Neuronal stem cell (in vitro differentiated cells): ENCODE results near the gene TNS3.
"Not testable (repeated sequence)": the region's sequence is repeated elsewhere in the genome, so short reads cannot be mapped to it uniquely, and the experiment has no call there.

Experiments
- DNase-seq: peaks from one replicate; pipeline ENCODE4 v3.0.0-alpha.2; 2013; ENCODE audit warnings: low spot score
- H2AFZ ChIP-seq: one replicate; pipeline ENCODE4 v1.6.1; 2013; ENCODE audit warnings: mild to moderate bottlenecking, low read length, inconsistent platforms
- H2AK5ac ChIP-seq: 2 replicates; pipeline ENCODE4 v1.6.1; 2013; ENCODE audit warnings: low read depth, mild to moderate bottlenecking, inconsistent platforms, low read length, moderate library complexity, mixed read lengths
- H2BK120ac ChIP-seq: 2 replicates; pipeline ENCODE4 v1.6.1; 2013; ENCODE audit warnings: low read depth, mild to moderate bottlenecking, inconsistent platforms, low read length, moderate library complexity, mixed read lengths
- H2BK12ac ChIP-seq: one replicate; pipeline ENCODE4 v1.6.1; 2013; ENCODE audit warnings: low read length, inconsistent platforms
- H2BK15ac ChIP-seq: 2 replicates; pipeline ENCODE4 v1.6.1; 2013; ENCODE audit warnings: mild to moderate bottlenecking, low read length, inconsistent platforms, mixed read lengths
- H2BK5ac ChIP-seq: one replicate; pipeline ENCODE4 v1.6.1; 2013; ENCODE audit warnings: inconsistent platforms, mild to moderate bottlenecking, low read length, moderate library complexity
- H3K14ac ChIP-seq: one replicate; pipeline ENCODE4 v1.6.1; 2013; ENCODE audit warnings: low read length, inconsistent platforms
- H3K18ac ChIP-seq: 2 replicates; pipeline ENCODE4 v1.6.1; 2013; ENCODE audit warnings: low read length, inconsistent platforms
- H3K23ac ChIP-seq: 2 replicates; pipeline ENCODE4 v1.6.1; 2013; ENCODE audit warnings: low read depth, mild to moderate bottlenecking, mixed read lengths, low read length, inconsistent platforms; ENCODE audit not compliant: poor library complexity
- H3K27ac ChIP-seq: replicated peaks from 3 replicates; pipeline ENCODE4 v1.5.1; 2013; ENCODE audit warnings: low read length, inconsistent platforms
- H3K27me3 ChIP-seq, 3 experiments: 2 replicates each; pipeline ENCODE4 v1.6.1; 2013; ENCODE audit warnings: low read length in 3 of 3, mild to moderate bottlenecking in 2 of 3, inconsistent platforms in 1 of 3, low read depth in 1 of 3, mixed read lengths in 1 of 3, moderate library complexity in 1 of 3; ENCODE audit not compliant: control insufficient read depth in 3 of 3, insufficient read depth in 3 of 3
- H3K36me3 ChIP-seq, 2 donors: replicated peaks in 1 of 2; 2 replicates each; pipeline ENCODE4 v1.6.1; 2013; ENCODE audit warnings: low read length in 2 of 2; ENCODE audit not compliant: control insufficient read depth in 2 of 2, insufficient read depth in 2 of 2
- H3K4ac ChIP-seq: 2 replicates; pipeline ENCODE4 v1.6.1; 2013; ENCODE audit warnings: inconsistent platforms, mild to moderate bottlenecking, low read length, moderate library complexity
- H3K4me1 ChIP-seq, 2 donors: 1 replicate in 1 of 2; 2 replicates in 1 of 2; pipeline ENCODE4 v1.6.1; 2013; ENCODE audit warnings: low read length in 2 of 2, low read depth in 1 of 2; ENCODE audit not compliant: control insufficient read depth in 2 of 2, insufficient read depth in 1 of 2
- H3K4me2 ChIP-seq: one replicate; pipeline ENCODE4 v1.6.1; 2013; ENCODE audit warnings: mild to moderate bottlenecking, low read length, inconsistent platforms; ENCODE audit not compliant: insufficient read depth, poor library complexity, severe bottlenecking
- H3K4me3 ChIP-seq, 2 donors: 2 replicates each; pipeline ENCODE4 v1.5.1; 2013; ENCODE audit warnings: low read length in 2 of 2, mild to moderate bottlenecking in 2 of 2, inconsistent platforms in 1 of 2, moderate library complexity in 1 of 2
- H3K79me1 ChIP-seq: one replicate; pipeline ENCODE4 v1.6.1; 2013; ENCODE audit warnings: low read depth, mild to moderate bottlenecking, inconsistent platforms, low read length, moderate library complexity
- H3K9ac ChIP-seq: one replicate; pipeline ENCODE4 v1.6.1; 2013; ENCODE audit warnings: mild to moderate bottlenecking, low read depth, low read length, inconsistent platforms; ENCODE audit not compliant: poor library complexity
- H3K9me3 ChIP-seq, 2 donors: replicated peaks in 1 of 2; 2 replicates each; pipeline versions ENCODE3 to v1.6.1; 2013; ENCODE audit warnings: low read length in 2 of 2, mild to moderate bottlenecking in 2 of 2, inconsistent platforms in 1 of 2, low read depth in 1 of 2, mixed read lengths in 1 of 2, moderate library complexity in 1 of 2; ENCODE audit not compliant: control insufficient read depth in 2 of 2, insufficient read depth in 1 of 2
- H4K8ac ChIP-seq: one replicate; pipeline ENCODE4 v1.6.1; 2013; ENCODE audit warnings: low read depth, mild to moderate bottlenecking, inconsistent platforms, low read length, moderate library complexity
- H4K91ac ChIP-seq: one replicate; pipeline ENCODE4 v1.6.1; 2013; ENCODE audit warnings: low read length, low read depth, mild to moderate bottlenecking, inconsistent platforms; ENCODE audit not compliant: poor library complexity
- WGBS, 2 donors: extraction: QIAGEN DNeasy Blood & Tissue Kit; methylation state at CpG; one replicate each; pipeline ENCODE4 v1.1.7; 2013; ENCODE audit warnings: missing lambda C conversion rate in 2 of 2, mixed read lengths in 1 of 2; ENCODE audit not compliant: insufficient read length in 2 of 2, insufficient replicate concordance in 1 of 2; ENCODE audit errors: extremely low coverage in 2 of 2; 5-methylcytosine and 5-hydroxymethylcytosine counted together

TNS3 gene

DNA sequence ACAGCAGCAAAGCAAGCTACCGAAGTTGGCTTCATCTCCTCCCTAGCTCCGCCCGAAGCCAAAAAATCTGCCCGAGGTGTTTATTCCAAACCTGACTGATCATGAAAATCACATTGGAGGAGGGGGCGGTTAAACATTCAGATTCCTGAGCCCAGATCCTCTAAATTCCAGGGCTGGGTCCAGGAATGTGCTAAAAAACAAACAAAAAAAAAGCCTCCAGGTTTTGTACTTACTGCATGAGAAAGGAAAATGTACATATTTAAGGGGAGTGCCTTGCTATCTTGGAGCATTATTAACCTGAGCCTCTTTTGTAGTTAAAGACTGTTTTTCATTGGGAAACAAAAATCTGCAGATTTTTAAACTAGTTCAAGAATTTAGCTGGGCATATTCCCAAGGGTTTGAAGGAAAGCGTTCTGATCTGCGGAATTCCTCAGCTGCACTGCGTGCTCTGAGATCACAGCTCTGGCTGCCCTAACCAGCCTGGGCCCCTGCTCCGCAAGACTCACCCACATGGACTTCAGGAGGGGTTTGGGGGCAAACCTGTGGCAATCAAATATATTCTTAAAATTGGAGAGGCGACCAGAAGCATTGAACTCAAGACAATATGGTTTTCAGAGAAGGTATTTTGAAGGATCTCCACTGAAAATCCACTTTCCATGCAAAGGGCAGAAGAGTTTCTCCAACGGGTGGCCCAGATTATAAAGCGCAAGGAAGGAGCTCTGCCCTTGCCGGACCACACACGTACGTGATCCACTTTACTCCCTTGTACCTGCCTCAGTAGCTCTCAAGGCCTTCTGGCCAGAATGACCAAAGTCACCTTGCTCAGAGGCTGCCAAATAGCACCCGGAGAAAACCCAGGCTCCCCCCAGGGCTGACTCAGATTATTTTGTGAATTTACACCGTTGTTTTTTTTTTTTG lies 10.0 kb upstream of the TNS3 start:
- Histone ChIP-seq H3K4me1 (peaks cover 0 to 3% of the 10 kb centered on the region in 2 donors), H3K18ac (peak overlapping the region; percentile 45), H3K9ac (no peak overlapping the region), H3K79me1 (no peaks in the 10 kb centered on the region), H3K4me2 (no peak overlapping the region), H2BK12ac (no peak overlapping the region), H4K91ac (no peak overlapping the region), H4K8ac (no peak overlapping the region), H3K9me3 (peaks cover 0 to 2% of the 10 kb centered on the region in 2 donors), H3K14ac (no peak overlapping the region), H3K4me3 (no peak overlapping the region), H2BK120ac (no peak overlapping the region), H2AFZ (peak overlapping the region; percentile 29), H3K23ac (no peak overlapping the region), H3K27ac (no peak overlapping the region), H3K36me3 (no peaks in the 10 kb centered on the region), H3K4ac (no peak overlapping the region), H3K27me3 (no peaks in the 10 kb centered on the region), H2AK5ac (no peak overlapping the region), H2BK5ac (no peak overlapping the region), H2BK15ac (no peak overlapping the region)
- no CpG with 5 or more reads among the region's 17 CpGs for WGBS, 2 donors
- DNase-seq: no peak

DNA sequence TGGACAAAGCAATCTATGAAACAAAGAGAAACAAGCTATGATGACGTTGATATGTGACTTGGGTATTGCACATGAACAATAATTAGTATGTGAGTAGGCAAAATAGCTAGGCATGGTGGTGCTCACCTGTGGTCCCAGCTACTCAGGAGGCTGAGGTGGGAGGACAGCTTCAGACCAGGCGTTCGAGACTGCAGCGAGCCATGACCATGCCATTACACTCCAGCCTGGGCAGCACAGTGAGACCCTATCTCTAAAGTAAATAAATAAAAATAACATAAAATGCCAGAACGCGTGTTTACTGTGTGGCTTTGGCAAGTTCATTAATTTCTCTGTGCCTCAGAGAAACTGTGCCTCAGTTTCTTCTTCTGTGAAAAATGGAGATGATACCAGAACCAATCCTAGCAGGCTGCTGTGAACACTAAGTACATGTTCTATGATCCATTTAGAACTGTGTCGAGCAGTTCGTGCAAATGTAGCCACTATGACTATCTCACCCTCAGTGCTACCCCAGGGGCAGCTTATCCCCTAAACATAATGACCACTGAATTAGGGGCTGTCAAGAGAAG lies 9.3 kb upstream of the TNS3 start:
- no peak overlapping the region for H4K8ac ChIP-seq
- no peak overlapping the region for H4K91ac ChIP-seq
- H3K23ac ChIP-seq: no peak overlapping the region
- no peak overlapping the region for H3K14ac ChIP-seq
- no peak overlapping the region for H2BK12ac ChIP-seq
- no peaks in the 10 kb centered on the region for H3K27me3 ChIP-seq
- H3K4me3 ChIP-seq: no peak overlapping the region
- no peak overlapping the region for H2AK5ac ChIP-seq
- no peak overlapping the region for H2AFZ ChIP-seq
- no peak overlapping the region for H3K9ac ChIP-seq
- H3K9me3 ChIP-seq: no peaks in the 10 kb centered on the region
- peaks cover 0 to 4% of the 10 kb centered on the region in 2 donors for H3K4me1 ChIP-seq
- DNase-seq: no peak
- no peak overlapping the region for H3K18ac ChIP-seq
- H2BK120ac ChIP-seq: no peak overlapping the region
- WGBS, 2 donors: no CpG with 5 or more reads among the region's 8 CpGs
- no peak overlapping the region for H2BK15ac ChIP-seq
- H3K27ac ChIP-seq: no peak overlapping the region
- H3K36me3 ChIP-seq: no peaks in the 10 kb centered on the region
- H3K4ac ChIP-seq: no peak overlapping the region
- no peaks in the 10 kb centered on the region for H3K79me1 ChIP-seq
- no peak overlapping the region for H2BK5ac ChIP-seq
- H3K4me2 ChIP-seq: no peak overlapping the region

DNA sequence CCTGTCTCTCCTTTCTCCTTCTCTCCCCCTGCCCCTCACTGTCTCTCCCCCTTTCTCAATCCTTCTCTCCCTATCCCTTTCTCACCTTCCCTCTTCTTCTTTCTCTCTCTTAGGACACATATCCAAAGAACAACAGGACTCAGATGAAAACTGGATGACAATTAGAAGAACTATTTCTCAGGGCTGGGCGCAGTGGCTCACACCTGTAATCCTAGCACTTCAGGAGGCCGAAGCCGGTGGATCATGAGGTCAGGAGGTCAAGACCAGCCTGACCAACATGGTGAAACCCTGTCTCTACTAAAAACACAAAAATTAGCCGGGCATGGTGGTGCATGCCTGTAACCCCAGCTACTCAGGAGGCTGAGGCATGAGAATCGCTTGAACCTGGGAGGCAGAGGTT lies 8.3 kb upstream of the TNS3 start:
- H3K18ac ChIP-seq, H2BK5ac ChIP-seq, H2BK15ac ChIP-seq, H3K4ac ChIP-seq, H3K23ac ChIP-seq, H3K9ac ChIP-seq, H3K36me3 ChIP-seq, H3K14ac ChIP-seq, H3K79me1 ChIP-seq, H3K4me3 ChIP-seq, H2AK5ac ChIP-seq, H4K91ac ChIP-seq, H3K4me2 ChIP-seq, H3K9me3 ChIP-seq, H2BK12ac ChIP-seq, H3K27ac ChIP-seq, H3K27me3 ChIP-seq, H3K4me1 ChIP-seq, H4K8ac ChIP-seq, H2BK120ac ChIP-seq, DNase-seq, H2AFZ ChIP-seq: not testable (repeated sequence)
- no CpG with 5 or more reads among the region's 5 CpGs for WGBS, 2 donors

DNA sequence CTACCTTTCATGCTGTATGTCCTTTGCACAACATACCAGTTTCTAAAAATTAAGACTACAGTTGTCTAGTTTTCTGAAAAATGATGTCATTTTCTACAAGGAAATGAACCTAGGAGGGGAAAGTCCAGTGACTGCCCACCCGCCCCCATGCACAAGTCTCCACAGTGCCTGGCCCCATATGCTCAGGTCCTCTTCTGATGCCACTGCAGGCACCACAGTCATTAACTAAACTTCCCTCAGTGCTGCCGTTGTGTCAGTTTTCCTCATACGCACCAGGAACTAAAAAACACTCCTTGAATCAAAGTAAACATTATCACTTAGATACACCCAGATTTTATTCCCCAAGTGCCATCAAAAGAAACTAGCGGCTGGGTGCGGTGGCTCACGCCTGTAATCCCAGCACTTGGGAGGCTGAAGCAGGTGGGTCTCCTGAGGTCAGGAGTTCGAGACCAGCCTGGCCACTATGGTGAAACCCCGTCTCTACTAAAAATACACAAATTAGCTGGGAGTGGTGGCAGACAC lies 6.9 kb upstream of the TNS3 start:
- H3K23ac ChIP-seq: no peak overlapping the region
- no peak overlapping the region for H2BK5ac ChIP-seq
- no peak overlapping the region for H2BK120ac ChIP-seq
- no peak overlapping the region for H3K27ac ChIP-seq
- no peak overlapping the region for H2BK15ac ChIP-seq
- no peak overlapping the region for H3K4me3 ChIP-seq
- peaks cover 0 to 2% (median 0%) of the 10 kb centered on the region in 3 experiments for H3K27me3 ChIP-seq
- no peak overlapping the region for H3K18ac ChIP-seq
- H4K91ac ChIP-seq: no peak overlapping the region
- no peak overlapping the region for H3K4me2 ChIP-seq
- H3K9me3 ChIP-seq: peaks cover 2 to 4% of the 10 kb centered on the region in 2 donors
- H3K14ac ChIP-seq: no peak overlapping the region
- DNase-seq: no peak
- H2AFZ ChIP-seq: no peak overlapping the region
- H3K4me1 ChIP-seq: peaks cover 0 to 4% of the 10 kb centered on the region in 2 donors
- no peak overlapping the region for H3K9ac ChIP-seq
- H3K36me3 ChIP-seq: no peaks in the 10 kb centered on the region
- H3K79me1 ChIP-seq: no peaks in the 10 kb centered on the region
- no peak overlapping the region for H4K8ac ChIP-seq
- WGBS, 2 donors: no CpG with 5 or more reads among the region's 8 CpGs
- H2AK5ac ChIP-seq: no peak overlapping the region
- no peak overlapping the region for H2BK12ac ChIP-seq
- H3K4ac ChIP-seq: no peak overlapping the region
